Endothelial cell (in vitro differentiated cells): ENCODE results near the gene MOB3C. TPM values are rescaled to one million over a fixed set of nuclear protein-coding genes. Genes with fewer than 3 reads are reported as not detected.
"Not testable (repeated sequence)": the region's sequence is repeated elsewhere in the genome, so short reads cannot be mapped to it uniquely, and the experiment has no call there.

Experiments used
- DNase-seq: peaks from one replicate; pipeline ENCODE4 v3.0.0; 2021; ENCODE audit warnings: low spot score
- H3K27ac Mint-ChIP-seq: one replicate; pipeline ENCODE4 v1.8.0; 2021; ENCODE audit warnings: mixed read lengths, inconsistent platforms; ENCODE audit not compliant: unreplicated experiment
- H3K27me3 Mint-ChIP-seq: one replicate; pipeline ENCODE4 v1.8.0; 2021; ENCODE audit warnings: mild to moderate bottlenecking, moderate library complexity, mixed read lengths, inconsistent platforms; ENCODE audit not compliant: unreplicated experiment
- H3K36me3 Mint-ChIP-seq: one replicate; pipeline ENCODE4 v1.8.0; 2021; ENCODE audit warnings: mild to moderate bottlenecking, low read depth, mixed read lengths, inconsistent platforms; ENCODE audit not compliant: unreplicated experiment
- H3K4me1 Mint-ChIP-seq: one replicate; pipeline ENCODE4 v1.8.0; 2021; ENCODE audit warnings: mild to moderate bottlenecking, mixed read lengths, inconsistent platforms; ENCODE audit not compliant: unreplicated experiment
- H3K4me3 Mint-ChIP-seq: one replicate; pipeline ENCODE4 v1.8.0; 2021; ENCODE audit warnings: mild to moderate bottlenecking, mixed read lengths, inconsistent platforms; ENCODE audit not compliant: unreplicated experiment
- H3K9me3 Mint-ChIP-seq: one replicate; pipeline ENCODE4 v1.8.0; 2021; ENCODE audit warnings: mixed read lengths, inconsistent platforms; ENCODE audit not compliant: unreplicated experiment
- CTCF ChIP-seq: fragments of 200-600 bp; sonication (generic); IDR thresholded peaks from one replicate; pipeline ENCODE4 v1.5.0; 2021; ENCODE audit warnings: antibody characterized with exemption; ENCODE audit not compliant: unreplicated experiment
- total RNA-seq: library from RNA; stranded (reverse); fragmentation: NEBNext Ultra II Directional; extraction: Animal tissue kit (Norgen Biotek cat#: 25700); gene quantifications from one replicate; pipeline ENCODE4 v1.2.1, GENCODE V29; 2021; ENCODE audit not compliant: unreplicated experiment

MOB3C gene
- total RNA-seq, 1 donor from 2014 or later = 80.7 TPM

DNA sequence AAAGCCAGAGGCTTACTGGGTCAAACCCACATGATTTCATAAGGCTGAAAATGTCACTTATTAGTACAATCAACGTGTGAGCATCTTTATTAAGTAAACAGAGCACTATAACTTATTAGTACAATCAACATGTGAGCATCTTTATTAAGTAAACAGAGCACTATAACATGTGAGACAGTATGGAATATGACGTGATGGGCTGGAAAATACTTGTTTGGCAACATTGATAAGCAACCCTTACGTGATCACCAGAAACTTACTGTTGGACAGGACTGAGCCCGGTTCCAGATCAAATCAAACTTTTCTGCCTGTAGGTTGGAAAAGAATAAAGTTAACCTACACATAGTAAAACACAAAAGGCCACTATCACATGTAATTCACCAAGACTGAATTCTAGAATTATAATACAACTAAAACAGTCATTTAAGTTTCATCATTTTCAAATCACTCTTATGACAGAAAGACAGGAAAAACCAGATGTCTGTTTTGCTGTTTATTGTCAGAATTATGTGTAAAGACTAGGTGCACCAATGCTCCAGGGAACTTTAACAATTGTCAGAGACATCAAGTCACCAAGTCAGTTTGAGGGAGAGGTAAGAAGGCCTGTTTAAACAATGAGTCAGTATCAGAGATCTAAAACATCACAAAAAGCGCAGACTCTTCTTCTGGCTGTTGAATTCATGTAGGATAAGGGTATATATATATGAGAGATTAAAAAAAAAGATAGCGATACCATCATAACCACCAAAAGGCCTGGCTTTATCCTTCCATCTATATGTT, 35.9 kb upstream of the MOB3C start:
- H3K27me3 Mint-ChIP-seq = no peaks in the 10 kb centered on the region
- no peak for TF ChIP-seq CTCF
- DNase-seq = no peak
- H3K9me3 Mint-ChIP-seq = no peaks in the 10 kb centered on the region
- H3K4me3 Mint-ChIP-seq = peak overlapping the region; percentile 69
- H3K4me1 Mint-ChIP-seq = peaks cover 2% of the 10 kb centered on the region
- peaks cover 43% of the 10 kb centered on the region for H3K36me3 Mint-ChIP-seq
- no peak overlapping the region for H3K27ac Mint-ChIP-seq

- DNase-seq, H3K9me3 Mint-ChIP-seq, H3K4me1 Mint-ChIP-seq, H3K27me3 Mint-ChIP-seq, H3K27ac Mint-ChIP-seq, H3K4me3 Mint-ChIP-seq: not testable (repeated sequence)
- peaks cover 51% of the 10 kb centered on the region for H3K36me3 Mint-ChIP-seq
Observed at GRCh38 chr1:46651152-46651551, 34.5 kb upstream of the MOB3C start.

DNA sequence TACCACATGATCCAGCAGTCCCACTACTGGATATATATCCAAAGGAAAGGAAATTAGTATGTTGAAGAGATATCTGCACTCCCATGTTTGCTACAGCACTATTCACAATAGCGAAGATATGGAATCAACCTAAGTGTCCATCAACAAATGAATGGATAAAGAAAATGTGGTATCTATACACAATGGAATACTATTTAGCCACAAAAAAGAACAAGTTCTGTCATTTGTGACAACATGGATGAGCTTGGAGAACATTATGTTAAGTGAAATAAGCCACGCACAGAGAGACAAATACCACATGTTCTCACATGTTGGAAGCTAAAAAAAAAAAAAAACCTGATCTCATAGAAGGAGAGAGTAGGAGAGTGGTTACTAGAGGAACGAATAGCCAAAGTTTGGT, 33.9 kb upstream of the MOB3C start:
- peak overlapping the region; percentile 26 for H3K4me3 Mint-ChIP-seq
- peaks cover 46% of the 10 kb centered on the region for H3K36me3 Mint-ChIP-seq

DNA sequence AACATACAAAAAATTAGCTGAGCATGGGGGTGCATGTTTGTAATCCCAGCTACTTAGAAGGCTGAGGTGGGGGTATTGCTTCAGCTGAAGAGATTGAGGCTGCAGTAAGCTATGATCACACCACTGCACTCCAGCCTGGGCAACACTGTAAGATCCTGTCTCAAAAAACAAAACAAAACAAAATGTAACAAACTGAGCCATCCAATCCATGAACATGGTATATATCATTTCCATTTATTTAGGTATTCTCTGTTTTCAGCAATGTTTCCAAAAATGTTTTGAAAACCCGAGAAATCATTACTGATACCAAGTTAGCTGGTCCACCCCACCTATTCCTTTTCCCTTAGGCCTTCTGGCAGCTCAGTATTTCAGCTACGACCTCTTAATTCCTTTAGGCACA, 33.2 kb upstream of the MOB3C start:
- Mint-ChIP-seq H3K27ac (no peak overlapping the region), H3K4me1 (no peaks in the 10 kb centered on the region), H3K9me3 (no peaks in the 10 kb centered on the region), H3K36me3 (peaks cover 42% of the 10 kb centered on the region), H3K27me3 (no peaks in the 10 kb centered on the region), H3K4me3 (no peak overlapping the region)
- no peak for DNase-seq
- no peak for TF ChIP-seq CTCF

More for the DNA sequence above, 33.9 kb upstream of the MOB3C start:
- Mint-ChIP-seq H3K9me3 (no peaks in the 10 kb centered on the region), H3K27ac (no peak overlapping the region), H3K27me3 (no peaks in the 10 kb centered on the region), H3K4me1 (no peaks in the 10 kb centered on the region)
- no peak for TF ChIP-seq CTCF
- no peak for DNase-seq

DNA sequence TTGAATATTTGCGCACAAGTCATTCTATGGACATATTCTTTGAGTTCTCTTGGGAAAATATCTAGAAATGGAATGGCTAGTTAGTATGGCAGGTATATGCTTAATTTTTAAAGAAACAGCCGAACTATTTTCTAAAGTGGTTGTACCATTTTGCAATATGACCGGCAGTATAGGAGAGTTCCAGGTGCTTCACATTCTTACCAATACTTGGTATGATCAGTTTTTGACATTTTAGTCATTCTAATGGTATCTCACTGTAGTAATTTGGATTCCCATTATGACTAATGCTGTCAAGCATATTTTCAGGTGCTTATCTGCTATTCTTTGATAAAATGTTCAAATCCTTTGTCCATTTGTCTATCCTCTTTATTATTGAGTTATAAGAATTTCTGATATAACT, 31.0 kb upstream of the MOB3C start:
- H3K36me3 Mint-ChIP-seq = peaks cover 32% of the 10 kb centered on the region
- no peaks in the 10 kb centered on the region for H3K27me3 Mint-ChIP-seq
- TF ChIP-seq CTCF = no peak
- H3K27ac Mint-ChIP-seq = no peak overlapping the region
- H3K4me1 Mint-ChIP-seq = no peaks in the 10 kb centered on the region
- no peak for DNase-seq
- no peak overlapping the region for H3K4me3 Mint-ChIP-seq
- no peaks in the 10 kb centered on the region for H3K9me3 Mint-ChIP-seq
